GM18909 (cell line): ENCODE measurements around the gene WWOX.
A peak's percentile ranks its signal among the peaks of the same experiment; 100 is the strongest.
"Not testable (repeated sequence)": the region's sequence is repeated elsewhere in the genome, so short reads cannot be mapped to it uniquely, and the experiment has no call there.

Experiments used
- ATAC-seq: cut with Tn5 transposase; IDR thresholded peaks from one replicate; pipeline ENCODE4 v1.9.1; 2021; ENCODE audit warnings: mild to moderate bottlenecking; ENCODE audit not compliant: unreplicated experiment, poor library complexity

WWOX gene

GRCh38 chr16:78505544-78506366, 406.3 kb downstream of the WWOX start:
- no peak for ATAC-seq

- ATAC-seq, result no peak
Observed at GRCh38 chr16:78506367-78507193, 407.1 kb downstream of the WWOX start.

GRCh38 chr16:78507576-78507975, 408.1 kb downstream of the WWOX start:
- ATAC-seq, result no peak

- ATAC-seq, result no peak
Observed at GRCh38 chr16:78509965-78510364, 410.5 kb downstream of the WWOX start.

- no peak for ATAC-seq
Observed at GRCh38 chr16:78510496-78510895, 411.0 kb downstream of the WWOX start.

- ATAC-seq, result no peak
Observed at GRCh38 chr16:78513838-78514237, 414.4 kb downstream of the WWOX start.

- not testable (repeated sequence) for ATAC-seq
Observed at GRCh38 chr16:78514888-78515287, 415.4 kb downstream of the WWOX start.

DNA sequence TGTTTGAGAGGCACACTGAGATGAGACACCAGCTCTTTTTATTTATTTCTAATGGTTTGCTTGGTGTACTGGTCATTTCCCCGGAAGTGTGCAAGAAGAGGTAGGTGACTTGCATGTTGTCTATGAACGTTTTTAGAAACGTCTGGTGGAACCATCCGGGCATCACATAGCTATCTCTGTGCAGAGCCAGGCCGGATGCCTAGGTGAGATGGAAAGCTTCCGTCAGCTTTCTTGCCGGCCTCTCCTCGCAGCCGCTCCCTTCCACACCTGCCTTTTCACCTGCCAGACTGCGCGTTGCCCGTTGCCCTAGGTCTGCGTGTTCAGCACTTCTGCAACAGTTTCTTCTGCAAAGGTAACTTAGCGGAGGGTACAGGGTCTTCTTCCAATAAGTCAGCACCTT, 416.0 kb downstream of the WWOX start:
- no peak for ATAC-seq

- ATAC-seq, result no peak
Observed at GRCh38 chr16:78516006-78516736, 416.7 kb downstream of the WWOX start.

DNA sequence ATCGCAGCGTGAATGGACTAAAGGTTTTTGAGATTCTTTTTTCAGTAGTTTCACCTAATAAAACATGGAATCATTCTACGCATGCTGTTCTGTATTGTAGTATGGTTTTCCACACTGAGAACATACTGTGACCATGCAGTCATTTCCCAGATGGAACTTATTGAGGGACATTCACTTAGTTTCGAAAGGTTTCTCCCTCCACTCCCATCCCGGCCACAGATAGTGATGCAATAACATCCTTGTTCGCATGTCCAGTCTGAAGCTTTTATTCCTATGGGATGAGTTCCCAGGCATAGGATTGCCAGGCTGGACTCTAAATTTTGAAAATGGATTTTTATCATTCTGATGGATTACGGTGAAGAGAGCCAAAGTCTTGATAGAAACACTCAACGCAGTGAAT, 420.4 kb downstream of the WWOX start:
- ATAC-seq, result no peak

- no peak for ATAC-seq
Observed at GRCh38 chr16:78520470-78520869, 421.0 kb downstream of the WWOX start.

- peak; percentile 94 for ATAC-seq
Observed at GRCh38 chr16:78522327-78522726, 422.9 kb downstream of the WWOX start.

- no peak for ATAC-seq
Observed at GRCh38 chr16:78523212-78523985, 423.9 kb downstream of the WWOX start.

- no peak for ATAC-seq
Observed at GRCh38 chr16:78524066-78524595, 424.7 kb downstream of the WWOX start.

- no peak for ATAC-seq
Observed at GRCh38 chr16:78528265-78528664, 428.8 kb downstream of the WWOX start.

GRCh38 chr16:78529881-78530280, 430.4 kb downstream of the WWOX start:
- ATAC-seq, result no peak

GRCh38 chr16:78530283-78530682, 430.8 kb downstream of the WWOX start:
- ATAC-seq, result no peak

GRCh38 chr16:78535098-78535497, 435.6 kb downstream of the WWOX start:
- ATAC-seq, result no peak

GRCh38 chr16:78537511-78537910, 438.1 kb downstream of the WWOX start:
- ATAC-seq, result no peak

DNA sequence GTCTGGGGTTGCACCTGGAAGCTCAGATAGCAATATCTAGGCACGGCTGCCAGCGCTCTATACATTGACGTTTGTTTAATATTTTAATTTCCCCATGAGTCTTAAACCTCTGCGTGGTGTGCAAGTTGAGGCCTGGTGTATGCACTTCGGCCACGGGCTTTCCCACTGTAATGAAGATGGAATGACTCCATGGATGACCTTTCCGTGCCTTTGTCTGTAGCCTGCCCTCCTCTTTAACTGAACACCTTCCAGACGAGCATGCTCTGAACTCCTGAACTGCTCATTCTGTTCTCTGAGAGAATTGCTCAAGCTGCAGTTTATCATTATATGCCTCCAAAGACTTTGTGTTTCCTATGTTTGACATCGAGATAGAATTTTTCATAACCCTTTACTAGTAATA, 438.8 kb downstream of the WWOX start:
- ATAC-seq, result no peak
